SJCRH30 (cell line): ENCODE measurements around the gene DHX16. TPM values are rescaled to one million over a fixed set of nuclear protein-coding genes. Genes with fewer than 3 reads are reported as not detected.

Experiments used
- DNase-seq, 2 experiments: peaks; one replicate each; pipeline ENCODE4 v3.0.0-alpha.2; 2015 to 2020
- H3K27ac ChIP-seq: fragments of 250-450 bp; sonication (Bioruptor Pico); 2 replicates; pipeline ENCODE4 v1.5.1; 2020; ENCODE audit warnings: mild to moderate bottlenecking, moderate library complexity
- H3K27me3 ChIP-seq: fragments of 250-450 bp; sonication (Bioruptor Pico); 2 replicates; pipeline ENCODE4 v1.5.1; 2020; ENCODE audit warnings: mild to moderate bottlenecking, moderate library complexity
- H3K36me3 ChIP-seq: fragments of 250-450 bp; sonication (Bioruptor Pico); 2 replicates; pipeline ENCODE4 v1.5.1; 2020; ENCODE audit warnings: mild to moderate bottlenecking, moderate library complexity
- H3K4me1 ChIP-seq: fragments of 250-450 bp; sonication (Bioruptor Pico); 2 replicates; pipeline ENCODE4 v1.5.1; 2020; ENCODE audit warnings: mild to moderate bottlenecking, moderate library complexity
- H3K4me3 ChIP-seq: fragments of 250-450 bp; sonication (Bioruptor Pico); 2 replicates; pipeline ENCODE4 v1.5.1; 2020; ENCODE audit warnings: mild to moderate bottlenecking, moderate library complexity
- H3K9me3 ChIP-seq: fragments of 250-450 bp; sonication (Bioruptor Pico); replicated peaks from 2 replicates; pipeline ENCODE4 v1.5.1; 2020; ENCODE audit warnings: mild to moderate bottlenecking, moderate library complexity
- total RNA-seq: library from RNA; depleted of rRNA; stranded (reverse); fragments of >200 nt; shearing (Covaris generic); gene quantifications from 2 replicates; pipeline ENCODE4 v1.2.3, GENCODE V29; 2014

The DHX16 gene
- total RNA-seq, 1 experiment from 2014 or later = 29.0 TPM

GRCh38 chr6:30686908-30687658 lies 14.3 kb upstream of the DHX16 start:
- DNase-seq = peak; percentile 98 to 99
- Histone ChIP-seq H3K27ac (peak overlapping the region; percentile 96), H3K4me3 (peak overlapping the region; percentile 83), H3K4me1 (peaks cover 38% of the 10 kb centered on the region), H3K9me3 (no peaks in the 10 kb centered on the region), H3K36me3 (no peaks in the 10 kb centered on the region; the same call in none of the 2 replicates), H3K27me3 (no peaks in the 10 kb centered on the region)

DNA sequence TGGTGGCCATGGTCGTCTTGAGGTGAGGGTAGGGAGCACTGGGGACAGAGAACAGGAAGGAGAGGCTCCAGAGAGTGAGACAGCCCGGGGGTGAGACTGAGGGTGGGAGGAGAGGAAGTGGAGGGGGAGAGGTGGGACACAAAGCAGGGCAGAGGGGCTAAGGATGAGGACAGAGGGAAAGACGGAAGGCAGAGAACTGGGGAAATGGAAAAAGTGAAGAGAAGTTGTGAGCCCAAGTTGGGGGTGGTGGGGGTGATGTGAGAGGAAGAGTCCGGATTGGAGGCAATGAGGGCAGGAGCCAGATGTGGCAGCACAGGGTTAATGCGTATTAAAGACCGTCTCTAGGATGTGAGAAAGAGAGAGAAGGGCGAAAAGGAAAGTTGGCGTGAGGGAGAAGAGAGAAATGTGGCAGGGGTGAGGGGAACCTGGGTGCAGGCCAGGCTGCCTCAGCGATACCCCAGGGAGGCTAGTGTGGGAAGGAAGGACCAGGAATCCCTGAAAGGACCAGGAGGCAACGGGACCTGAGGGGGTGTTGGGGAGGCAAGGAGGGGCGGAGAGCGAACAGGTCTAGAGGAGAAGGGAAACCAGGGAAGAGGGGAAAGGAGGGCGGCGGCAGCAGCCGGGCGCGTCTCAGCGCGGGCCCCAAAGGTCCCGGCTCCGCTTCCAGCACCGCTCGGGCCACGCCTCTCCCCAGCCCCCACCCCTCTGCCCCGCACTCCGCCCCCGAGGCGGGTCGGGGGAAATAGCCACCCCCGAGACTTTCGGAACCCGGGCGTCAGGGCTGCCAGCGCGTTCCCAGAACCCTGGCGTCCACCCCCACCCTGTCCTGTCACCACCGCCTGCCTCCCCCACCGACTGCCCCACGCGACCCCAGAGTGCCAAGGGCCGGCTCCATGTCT lies 13.5 kb upstream of the DHX16 start, which contains the start of gene PPP1R18:
PPP1R18 (minus strand) TSS at position 637 of the 899 bp plus-strand sequence; CDS start at position 10, 627 bp downstream.
- Histone ChIP-seq H3K9me3 (no peaks in the 10 kb centered on the region), H3K36me3 (no peaks in the 10 kb centered on the region; the same call in none of the 2 replicates), H3K4me1 (peaks cover 39% of the 10 kb centered on the region), H3K4me3 (peak within 1 kb of the TSS; percentile 83), H3K27me3 (no peaks in the 10 kb centered on the region), H3K27ac (peak within 1 kb of the TSS; percentile 96)
- DNase-seq = peak; percentile 55 to 59

- H3K9me3 ChIP-seq = no peaks in the 10 kb centered on the region
- peaks cover 39% of the 10 kb centered on the region for H3K4me1 ChIP-seq
- H3K27me3 ChIP-seq = no peaks in the 10 kb centered on the region
- no peak overlapping the region for H3K27ac ChIP-seq
- DNase-seq = no peak
- H3K36me3 ChIP-seq = no peaks in the 10 kb centered on the region; the same call in none of the 2 replicates
- peak overlapping the region; percentile 83 for H3K4me3 ChIP-seq
Observed at GRCh38 chr6:30685157-30686008, 12.6 kb upstream of the DHX16 start.

DNA sequence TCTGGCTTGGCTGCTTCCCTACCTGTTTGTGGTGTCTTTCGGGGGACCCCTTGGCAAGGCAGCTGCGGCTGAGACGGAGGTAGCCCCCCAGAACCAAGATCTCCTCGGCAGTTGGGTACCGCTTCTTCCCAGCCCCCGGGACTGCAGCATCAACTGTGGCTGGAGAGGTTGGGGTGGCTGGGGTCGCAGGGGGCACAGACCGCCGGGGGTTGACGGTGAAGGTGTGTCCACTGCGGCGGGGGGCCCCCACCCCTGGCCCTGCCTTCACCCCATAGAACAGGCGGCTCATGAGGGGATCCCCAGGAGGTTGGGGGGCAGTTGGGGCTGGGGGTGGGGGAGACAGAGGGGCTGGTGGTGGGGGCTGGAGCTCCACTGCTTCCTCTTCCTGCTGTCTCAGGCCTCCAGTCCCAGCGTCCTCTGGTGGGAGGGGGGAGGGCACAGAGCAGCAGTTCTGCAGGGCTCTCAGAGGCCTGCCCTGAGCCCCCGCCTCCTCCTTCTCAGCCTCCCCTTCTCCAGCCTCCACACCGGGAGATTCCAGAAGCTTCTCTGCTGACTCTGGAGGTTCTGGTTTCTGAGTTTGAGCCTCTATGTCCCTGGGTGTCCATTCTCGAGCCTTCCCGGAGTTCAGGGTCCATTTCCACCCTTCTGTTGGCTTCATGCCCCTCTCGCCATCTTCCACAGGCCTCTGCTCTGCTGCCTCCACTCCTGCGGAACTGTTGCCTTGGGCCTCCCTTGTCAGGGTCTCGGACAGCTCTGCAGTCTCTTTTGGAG lies 11.8 kb upstream of the DHX16 start:
- H3K9me3 ChIP-seq = no peaks in the 10 kb centered on the region
- DNase-seq = no peak
- peaks cover 36% of the 10 kb centered on the region for H3K4me1 ChIP-seq

DNA sequence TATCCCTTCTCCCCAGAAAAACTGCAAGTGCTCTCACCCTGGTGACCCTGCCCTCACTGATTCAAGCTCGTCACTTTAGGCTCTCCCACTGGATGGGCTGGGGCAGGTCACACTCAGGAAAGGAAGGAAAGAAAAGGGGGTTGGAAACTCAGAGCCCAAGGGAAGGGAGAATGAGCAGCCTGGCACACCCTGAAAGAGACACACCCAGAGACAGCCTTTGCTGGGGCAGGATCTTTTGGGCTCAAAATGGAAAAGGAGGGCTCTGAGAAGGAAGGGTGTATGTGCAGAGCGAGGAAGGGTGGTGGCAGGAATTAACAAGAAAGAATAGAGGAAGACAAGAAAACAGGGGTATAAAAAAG lies 11.2 kb upstream of the DHX16 start:
- DNase-seq = no peak
- peaks cover 2% of the 10 kb centered on the region for H3K36me3 ChIP-seq
- no peaks in the 10 kb centered on the region for H3K9me3 ChIP-seq
- no peaks in the 10 kb centered on the region for H3K27me3 ChIP-seq
- H3K4me1 ChIP-seq = peaks cover 30% of the 10 kb centered on the region
- no peak overlapping the region for H3K27ac ChIP-seq
- H3K4me3 ChIP-seq = peak overlapping the region; percentile 45

More for the DNA sequence above, 11.8 kb upstream of the DHX16 start:
- Histone ChIP-seq H3K4me3 (peak overlapping the region; percentile 45), H3K36me3 (no peaks in the 10 kb centered on the region; the same call in none of the 2 replicates), H3K27ac (no peak overlapping the region), H3K27me3 (no peaks in the 10 kb centered on the region)

DNA sequence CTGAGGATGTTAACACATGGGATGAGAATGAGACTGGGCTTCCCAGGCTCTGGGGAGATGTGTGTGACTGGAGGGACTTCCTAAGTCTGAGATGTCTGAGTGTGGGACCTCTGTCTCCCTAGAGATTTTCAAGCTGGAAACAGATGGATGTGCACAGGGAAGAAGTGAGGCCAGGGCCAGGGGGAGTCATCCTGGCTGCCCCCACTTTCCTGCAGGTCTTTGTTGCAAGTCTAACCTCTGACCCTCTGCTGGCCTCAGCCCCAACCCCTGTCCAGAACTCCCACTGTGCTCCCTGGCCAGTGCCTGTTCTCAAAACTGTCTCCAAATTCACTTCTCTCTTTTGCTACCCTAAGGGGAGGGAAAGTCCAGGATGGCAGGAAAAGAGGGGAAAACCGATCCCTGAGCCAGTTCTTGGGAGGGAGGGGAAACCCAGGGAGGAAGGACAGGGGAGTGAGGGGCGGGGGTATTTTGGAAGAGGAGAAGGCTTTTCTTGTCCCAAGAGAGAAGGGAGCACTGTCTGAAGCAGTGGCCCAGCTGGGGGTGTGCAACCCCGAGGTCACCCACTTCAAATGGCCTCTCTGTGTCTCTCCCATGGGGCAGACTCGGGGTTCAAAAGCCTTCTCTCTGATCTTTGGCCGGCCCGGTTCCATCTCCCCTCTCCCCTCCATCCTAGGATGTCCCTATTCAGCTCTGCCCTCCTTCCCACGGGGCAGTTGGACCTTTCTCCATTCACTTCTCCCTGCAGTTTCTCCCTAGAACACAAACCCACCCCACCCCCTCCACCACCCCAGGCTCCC lies 10.6 kb upstream of the DHX16 start:
- Histone ChIP-seq H3K27ac (no peak overlapping the region; the same call in 1 of the 2 replicates), H3K9me3 (no peaks in the 10 kb centered on the region), H3K36me3 (peaks cover 7% of the 10 kb centered on the region), H3K27me3 (no peaks in the 10 kb centered on the region), H3K4me1 (peaks cover 26% of the 10 kb centered on the region), H3K4me3 (peak overlapping the region; percentile 45)
- no peak for DNase-seq

GRCh38 chr6:30682143-30683117 lies 9.6 kb upstream of the DHX16 start:
- H3K4me3 ChIP-seq = peak overlapping the region; percentile 45
- no peaks in the 10 kb centered on the region for H3K9me3 ChIP-seq
- H3K36me3 ChIP-seq = peaks cover 16% of the 10 kb centered on the region
- no peaks in the 10 kb centered on the region for H3K27me3 ChIP-seq
- peak; percentile 42 to 48 for DNase-seq
- peaks cover 24% of the 10 kb centered on the region for H3K4me1 ChIP-seq
- no peak overlapping the region; the same call in 1 of the 2 replicates for H3K27ac ChIP-seq

GRCh38 chr6:30681766-30682142 lies 8.9 kb upstream of the DHX16 start:
- peaks cover 24% of the 10 kb centered on the region for H3K4me1 ChIP-seq

DNA sequence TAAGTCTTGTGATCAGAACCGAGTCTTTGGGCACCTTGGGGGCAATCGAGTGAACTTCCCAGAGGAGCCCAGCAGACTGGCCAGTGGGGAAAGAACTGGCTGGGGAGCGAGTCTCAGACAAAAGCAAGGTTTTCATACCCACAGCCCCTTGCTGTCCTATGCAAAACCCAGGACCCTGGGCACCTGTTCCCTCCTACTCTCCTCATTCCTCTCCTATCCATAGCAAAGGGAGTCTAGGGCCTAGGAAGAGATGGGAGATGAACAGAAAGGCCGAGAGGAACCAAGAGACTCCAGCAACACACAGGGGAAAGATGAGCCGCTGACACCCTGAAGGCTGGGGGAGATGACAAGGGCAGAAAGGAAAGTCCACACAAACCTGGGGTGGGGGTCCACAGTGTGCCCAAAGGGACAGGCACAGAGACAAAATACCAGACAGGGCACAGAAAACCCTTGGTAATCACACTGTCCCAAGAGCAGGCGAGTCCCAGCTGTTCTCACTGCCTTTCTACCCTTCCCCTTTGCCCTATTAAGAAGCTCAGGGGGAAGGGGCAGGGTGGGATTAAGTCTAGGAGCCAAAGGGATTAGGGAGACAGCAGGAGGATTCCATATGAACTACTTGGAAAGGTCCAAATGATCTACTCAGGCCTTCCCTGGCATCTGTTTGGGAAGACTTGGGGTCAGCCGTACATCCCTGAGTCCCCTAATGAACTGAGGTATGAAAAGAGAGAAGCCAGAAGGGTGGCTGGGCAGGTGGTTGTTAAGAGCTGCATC lies 7.1 kb upstream of the DHX16 start:
- peaks cover 16% of the 10 kb centered on the region for H3K4me1 ChIP-seq
- no peak for DNase-seq
- peaks cover 26% of the 10 kb centered on the region for H3K36me3 ChIP-seq
- no peaks in the 10 kb centered on the region for H3K9me3 ChIP-seq
- no peak overlapping the region for H3K4me3 ChIP-seq
- no peak overlapping the region for H3K27ac ChIP-seq
- H3K27me3 ChIP-seq = no peaks in the 10 kb centered on the region

More at GRCh38 chr6:30681766-30682142, 8.9 kb upstream of the DHX16 start:
- Histone ChIP-seq H3K9me3 (no peaks in the 10 kb centered on the region), H3K4me3 (no peak overlapping the region), H3K36me3 (peaks cover 20% of the 10 kb centered on the region), H3K27me3 (no peaks in the 10 kb centered on the region), H3K27ac (no peak overlapping the region)
- DNase-seq = no peak

DNA sequence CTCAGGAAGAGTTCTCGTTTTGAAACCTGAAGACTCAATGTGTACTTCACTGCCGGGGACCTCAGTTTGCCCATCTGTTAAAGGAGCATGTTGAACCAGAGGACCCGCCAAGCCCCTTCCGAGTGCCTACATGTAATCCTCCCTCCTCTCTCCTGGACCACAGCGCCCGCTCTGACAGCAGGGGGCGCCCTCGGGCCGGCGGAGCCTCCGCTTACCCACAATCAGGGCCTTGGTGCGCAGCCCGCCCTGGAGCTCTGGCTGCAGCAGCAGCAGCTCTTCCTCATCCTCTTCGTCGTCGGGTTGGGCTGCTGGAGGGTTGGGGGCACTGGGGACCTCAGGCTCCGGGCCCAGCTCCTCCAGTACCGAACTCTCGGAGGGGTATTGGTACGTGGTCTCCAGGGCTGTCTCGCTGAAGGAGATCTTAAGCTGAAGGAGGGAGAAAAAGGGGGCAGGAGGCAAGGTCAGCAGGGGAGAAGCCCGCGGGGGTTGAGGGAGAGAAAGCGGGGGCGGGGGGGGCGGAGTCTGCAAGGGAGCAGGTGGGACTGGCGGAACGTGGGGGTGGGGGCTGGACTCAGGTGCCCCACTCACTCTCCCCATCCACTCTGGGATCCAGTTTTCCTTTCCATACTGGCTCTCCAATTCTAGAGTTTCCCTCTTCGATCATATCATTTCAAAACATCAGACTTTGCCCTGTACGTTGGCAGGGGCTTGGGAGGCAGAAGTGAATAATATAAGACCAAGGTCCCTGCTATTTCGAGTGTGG lies 6.3 kb upstream of the DHX16 start:
- no peaks in the 10 kb centered on the region for H3K27me3 ChIP-seq
- peaks cover 26% of the 10 kb centered on the region for H3K36me3 ChIP-seq
- no peak overlapping the region for H3K27ac ChIP-seq
- H3K4me1 ChIP-seq = peaks cover 15% of the 10 kb centered on the region
- peak; percentile 49 to 62 for DNase-seq
- no peak overlapping the region for H3K4me3 ChIP-seq
- H3K9me3 ChIP-seq = no peaks in the 10 kb centered on the region

DNA sequence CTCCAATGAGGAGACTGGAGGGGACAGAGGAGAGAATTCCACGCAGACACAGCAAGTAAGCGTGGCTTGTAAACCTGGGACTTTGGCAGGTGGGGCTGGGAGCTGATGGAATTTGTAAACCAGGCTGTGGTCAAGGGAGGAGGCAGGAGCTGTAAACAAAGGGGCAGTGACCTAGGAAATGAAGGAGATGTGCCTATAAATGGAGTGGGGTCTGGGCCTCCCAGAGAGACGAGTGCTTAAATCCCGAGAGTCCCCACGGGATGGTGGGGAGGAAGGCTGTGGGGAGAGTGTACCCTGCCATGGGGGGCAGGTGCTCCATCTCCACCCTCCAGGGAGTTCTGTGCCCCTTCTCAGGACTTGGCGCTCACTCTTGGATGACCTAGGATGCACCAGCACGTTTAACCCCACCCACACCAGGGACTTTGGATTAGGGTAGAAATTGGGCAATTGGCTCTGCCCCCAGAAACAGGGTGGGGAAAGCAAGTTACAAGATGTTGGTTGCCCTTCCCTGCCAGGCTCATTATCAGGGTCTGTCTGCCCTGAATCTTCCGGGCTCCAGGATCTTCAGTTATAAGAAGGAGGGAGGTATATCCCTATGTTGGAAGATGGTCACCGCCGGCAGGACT lies 4.0 kb upstream of the DHX16 start:
- H3K4me1 ChIP-seq = no peaks in the 10 kb centered on the region
- no peaks in the 10 kb centered on the region for H3K27me3 ChIP-seq
- H3K9me3 ChIP-seq = no peaks in the 10 kb centered on the region
- peaks cover 26% of the 10 kb centered on the region for H3K36me3 ChIP-seq
- DNase-seq = no peak
- H3K4me3 ChIP-seq = no peak overlapping the region
- H3K27ac ChIP-seq = no peak overlapping the region
